GM12872 (cell line): ENCODE measurements around the gene PTEN.

Experiments
- CTCF ChIP-seq: IDR thresholded peaks from 3 replicates; pipeline ENCODE4 v1.5.1; 2011; ENCODE audit warnings: low read depth, mild to moderate bottlenecking, low read length, moderate library complexity; ENCODE audit not compliant: insufficient read depth

The PTEN gene

GRCh38 chr10:87863053-87863943, at the start of gene PTEN, which contains the start of gene KLLN:
TSS of gene PTEN (plus strand) at chr10:87863625. CDS start at chr10:87864470, 845 bp downstream.
TSS of gene KLLN (minus strand) at chr10:87863533. CDS start at chr10:87862487, 1,046 bp downstream.
- TF ChIP-seq CTCF = no peak

GRCh38 chr10:87816163-87816897, 47.1 kb upstream of the PTEN start:
- peak; percentile 16; the same call in 1 of the 3 replicates for TF ChIP-seq CTCF

- TF ChIP-seq CTCF = 0 out of 3 replicates have a peak, but pooled peaks have one; percentile 12
These were observed 46.4 kb upstream of the PTEN start for GRCh38 chr10:87816898-87817608.

- TF ChIP-seq CTCF = 0 out of 3 replicates have a peak, but pooled peaks have one; percentile 24
These were observed 45.6 kb upstream of the PTEN start, which contains the start of gene ATAD1 for GRCh38 chr10:87817609-87818504. TSS of gene ATAD1 (minus strand) at chr10:87818226. CDS start at chr10:87814599, 3,627 bp downstream.

GRCh38 chr10:87818505-87819288, 44.7 kb upstream of the PTEN start:
- peak; percentile 36; the same call in 1 of the 3 replicates for TF ChIP-seq CTCF

- no peak for TF ChIP-seq CTCF
These were observed 44.2 kb upstream of the PTEN start for GRCh38 chr10:87819289-87819585.
